ENCODE measurements around the gene SRXN1.

SRXN1 gene

DNA sequence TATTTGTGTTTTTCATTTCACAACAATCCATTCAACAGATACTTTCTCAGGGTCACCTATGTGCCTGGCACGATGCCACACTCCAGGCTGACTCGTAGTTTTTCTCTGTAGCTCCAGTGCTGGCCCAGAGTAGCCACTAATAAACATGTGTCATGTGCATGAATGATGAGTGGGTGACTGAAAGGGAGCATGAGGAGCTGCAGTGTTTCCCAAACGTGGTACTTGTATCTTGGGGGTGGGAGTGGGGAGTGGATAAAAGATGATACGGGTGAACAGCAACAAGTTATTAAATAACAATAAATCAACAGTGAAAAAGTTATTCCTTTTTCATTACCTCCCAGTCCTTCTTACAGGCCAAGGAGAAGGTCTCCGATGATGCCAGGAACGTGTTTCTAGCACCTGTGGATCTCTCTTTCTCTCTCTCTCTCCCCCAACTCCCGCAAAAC lies 17.1 kb downstream of the SRXN1 start:
- no peak for DNase-seq (ENCODE audit: low read depth in 2 of 2)

DNA sequence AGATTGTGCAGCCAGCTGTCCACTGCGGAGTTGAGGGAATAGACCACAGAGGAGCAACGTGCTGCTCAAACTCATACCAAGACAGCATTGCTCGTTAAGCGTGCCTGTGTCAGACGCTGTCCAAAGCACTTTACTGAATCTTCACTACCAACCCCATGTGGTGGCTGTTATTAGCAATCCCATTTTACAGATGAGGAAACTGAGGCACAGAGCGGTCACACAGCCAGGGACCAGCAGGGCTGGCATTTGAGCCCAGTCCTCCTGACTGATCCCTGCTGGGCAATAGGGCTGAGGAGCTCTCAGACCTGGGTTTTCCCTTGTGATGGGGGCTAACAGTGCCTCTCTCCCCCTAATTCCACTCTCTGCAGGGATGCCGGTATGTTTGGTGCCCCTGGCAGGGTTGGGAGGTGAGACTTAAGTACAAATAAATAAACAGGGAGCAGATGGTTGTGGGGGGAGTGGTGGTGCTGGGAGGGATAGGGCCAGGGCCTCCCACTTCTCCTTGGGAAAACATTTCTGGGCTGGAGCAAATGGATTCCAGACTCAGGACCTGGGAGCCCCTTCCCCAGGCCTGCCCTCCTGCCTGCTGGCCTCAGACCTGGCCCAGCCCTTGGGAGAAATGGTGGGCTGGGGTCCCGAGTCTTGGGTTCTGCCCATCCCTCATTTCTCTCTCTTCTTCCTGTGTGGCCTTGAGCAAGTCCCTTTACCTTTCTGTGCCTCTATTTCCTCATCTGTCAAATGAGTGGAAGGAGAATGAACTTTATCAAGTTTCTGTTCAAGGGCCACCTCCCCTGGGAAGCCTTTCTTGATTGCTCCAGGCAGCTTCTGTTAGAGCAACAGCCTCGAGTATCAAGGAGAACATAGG lies 17.7 kb downstream of the SRXN1 start:
- DNase-seq (ENCODE audit: low read depth in 2 of 2) = no peak

DNA sequence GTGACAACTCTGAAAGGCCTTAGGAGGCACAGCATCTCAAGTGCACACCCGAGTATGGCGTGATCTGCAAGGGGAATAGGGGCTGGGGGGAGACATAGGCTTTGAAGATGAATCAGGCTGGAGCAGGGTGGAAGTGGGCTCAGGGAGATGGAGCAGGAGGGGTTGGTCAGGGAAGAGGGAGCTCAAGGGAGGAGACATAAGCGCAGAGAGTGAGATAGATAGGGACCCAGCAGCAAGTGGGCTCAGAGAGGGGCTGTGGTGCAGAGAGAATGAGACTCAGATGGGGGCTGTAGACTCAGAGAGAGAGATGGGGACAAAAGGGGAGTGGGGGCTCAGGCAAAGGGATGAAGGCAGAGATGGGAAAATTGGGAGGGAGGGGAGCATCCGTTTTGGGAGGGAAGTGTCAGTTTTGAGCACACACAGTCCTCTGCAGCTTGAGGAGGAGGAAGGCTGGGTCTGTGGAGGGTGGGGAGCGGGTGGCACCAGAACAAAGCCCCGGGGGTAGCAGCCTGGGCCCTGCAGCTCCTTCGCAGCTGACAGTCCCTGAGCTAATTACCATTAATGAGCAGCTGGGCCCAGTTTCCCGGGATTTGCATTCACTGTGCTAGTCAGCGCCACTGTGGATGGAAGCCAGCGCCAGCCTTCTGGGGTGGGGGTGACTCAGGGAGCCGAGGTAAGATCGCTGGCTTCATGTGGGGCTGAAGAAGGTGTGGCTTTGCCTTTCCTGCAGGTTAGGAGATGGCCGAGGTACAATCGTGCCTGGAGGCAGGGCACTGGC lies 18.7 kb downstream of the SRXN1 start:
- DNase-seq (ENCODE audit: low read depth in 2 of 2) = no peak

DNA sequence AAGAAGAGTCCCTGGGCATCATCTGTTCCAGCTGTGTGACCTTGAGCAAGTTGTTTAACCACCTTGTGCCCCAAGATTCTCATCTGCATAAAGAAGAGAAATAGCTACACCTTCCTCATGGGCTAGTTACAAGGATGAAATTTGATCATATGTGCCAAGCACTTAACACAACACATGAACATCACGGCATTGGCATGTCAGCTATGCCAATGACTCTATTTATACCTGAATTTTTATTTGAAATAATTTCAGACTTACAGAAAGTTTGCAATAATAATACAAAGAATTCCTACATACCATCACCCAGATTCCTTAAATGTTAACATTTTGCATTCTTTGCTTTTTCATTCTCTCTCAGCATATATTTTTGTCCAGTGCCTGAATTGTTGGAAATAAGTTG lies 21.9 kb downstream of the SRXN1 start:
- no peak for DNase-seq (ENCODE audit: low read depth in 2 of 2)

DNA sequence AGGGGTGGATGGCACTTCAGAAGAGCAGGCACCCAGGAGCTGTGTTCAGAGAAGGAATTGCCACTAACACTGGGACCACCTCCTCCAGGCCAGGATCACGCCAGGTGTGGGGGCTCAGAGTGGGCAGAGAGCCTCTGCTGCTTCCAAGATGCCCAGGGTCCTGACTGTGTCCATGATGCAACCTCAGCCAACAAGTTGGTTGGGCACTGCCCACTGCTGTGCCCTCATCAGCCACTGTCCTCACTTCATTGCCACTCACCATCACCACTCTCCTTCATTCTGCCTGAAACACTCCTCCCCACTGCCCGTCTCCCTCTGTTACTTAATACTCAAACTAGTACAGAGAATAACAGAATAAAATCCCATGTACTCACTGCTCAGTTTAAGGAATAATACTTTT lies 26.4 kb downstream of the SRXN1 start:
- DNase-seq (ENCODE audit: low read depth in 2 of 2) = no peak

DNA sequence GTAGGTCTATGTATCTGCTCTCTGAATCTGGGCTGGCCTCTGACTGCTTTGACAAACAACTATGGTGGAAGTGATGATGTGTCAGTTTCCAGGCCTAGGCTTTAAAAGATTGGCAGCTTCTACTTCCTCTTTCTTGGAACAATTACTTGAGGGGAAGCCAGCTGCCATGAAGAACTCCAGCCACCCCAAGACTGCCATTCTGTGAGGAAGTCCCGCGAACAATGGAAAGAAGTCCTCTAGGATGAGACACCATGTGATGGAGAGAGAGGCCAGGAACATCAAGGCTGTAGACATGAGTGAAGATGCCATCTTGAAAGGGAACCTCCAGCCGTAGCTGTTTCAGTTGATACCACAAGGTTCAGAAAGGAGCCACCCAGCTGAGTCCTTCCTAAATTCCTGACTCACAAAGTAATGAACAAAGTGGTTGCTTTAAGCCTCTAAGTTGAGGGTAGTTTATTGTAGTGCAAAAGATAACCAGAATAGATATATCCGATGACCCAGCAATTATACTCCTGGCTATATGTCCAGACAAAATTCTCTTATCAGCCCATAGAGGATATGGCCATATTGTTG lies 27.6 kb downstream of the SRXN1 start:
- no peak for DNase-seq (ENCODE audit: low read depth in 2 of 2)

DNA sequence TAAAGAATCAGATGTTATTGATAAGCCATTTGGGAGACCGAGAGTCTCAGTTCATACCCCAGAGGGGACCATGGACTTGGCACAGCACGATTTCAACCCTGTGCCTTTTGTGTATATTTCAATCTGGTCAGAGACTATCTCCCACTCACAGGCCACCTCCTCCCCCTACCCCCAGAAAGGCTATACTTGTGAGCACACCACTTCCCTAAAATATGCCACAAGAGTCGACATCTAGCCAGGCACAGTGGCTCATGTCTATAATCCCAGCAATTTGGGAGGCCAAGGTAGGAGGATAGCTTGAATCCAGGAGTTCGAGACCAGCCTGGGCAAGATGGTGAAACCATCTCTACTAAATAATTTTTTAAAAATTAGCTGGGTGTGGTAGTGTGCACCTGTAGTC lies 29.3 kb downstream of the SRXN1 start:
- DNase-seq (ENCODE audit: low read depth in 2 of 2) = no peak

DNA sequence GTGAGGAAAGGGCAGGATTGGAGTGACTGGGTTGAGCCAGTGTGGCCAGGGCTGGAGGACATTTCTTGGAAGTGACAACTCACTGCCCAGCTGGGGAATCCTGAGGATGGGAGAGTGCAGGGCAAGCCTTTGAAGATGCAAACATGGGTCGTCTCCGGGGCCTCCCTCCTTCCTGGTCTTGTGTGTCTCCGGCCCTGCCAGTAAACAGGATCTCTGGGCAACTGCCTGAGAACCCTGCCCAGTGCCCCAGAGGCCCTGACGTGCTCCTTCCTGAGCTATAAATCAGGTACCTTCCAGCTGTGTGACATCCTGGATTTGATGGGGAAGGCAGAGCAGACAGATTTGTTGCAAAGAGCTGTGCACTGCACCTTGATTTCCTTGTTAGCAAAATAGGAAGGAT lies 30.0 kb downstream of the SRXN1 start:
- DNase-seq (ENCODE audit: low read depth in 2 of 2) = no peak

DNA sequence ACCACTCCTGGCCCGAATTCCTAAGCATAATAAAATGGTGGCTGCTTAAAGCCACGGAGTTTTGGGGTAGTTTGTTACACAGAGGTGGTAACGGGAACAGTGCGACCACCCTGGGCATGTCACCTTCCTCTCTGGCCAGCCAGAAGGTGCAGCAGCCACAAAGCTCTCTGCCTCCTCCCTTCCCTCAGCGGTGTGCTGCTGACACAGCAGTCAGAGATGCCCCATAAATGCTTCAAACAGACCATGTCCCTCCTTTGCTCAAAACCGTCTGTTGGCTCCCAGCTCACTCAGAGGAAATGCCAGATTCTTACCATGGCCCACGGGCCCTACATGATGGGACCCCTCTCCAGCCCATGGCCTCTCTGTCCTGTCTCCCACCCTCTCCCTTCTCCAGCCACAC lies 30.8 kb downstream of the SRXN1 start:
- no peak for DNase-seq (ENCODE audit: low read depth in 2 of 2)

DNA sequence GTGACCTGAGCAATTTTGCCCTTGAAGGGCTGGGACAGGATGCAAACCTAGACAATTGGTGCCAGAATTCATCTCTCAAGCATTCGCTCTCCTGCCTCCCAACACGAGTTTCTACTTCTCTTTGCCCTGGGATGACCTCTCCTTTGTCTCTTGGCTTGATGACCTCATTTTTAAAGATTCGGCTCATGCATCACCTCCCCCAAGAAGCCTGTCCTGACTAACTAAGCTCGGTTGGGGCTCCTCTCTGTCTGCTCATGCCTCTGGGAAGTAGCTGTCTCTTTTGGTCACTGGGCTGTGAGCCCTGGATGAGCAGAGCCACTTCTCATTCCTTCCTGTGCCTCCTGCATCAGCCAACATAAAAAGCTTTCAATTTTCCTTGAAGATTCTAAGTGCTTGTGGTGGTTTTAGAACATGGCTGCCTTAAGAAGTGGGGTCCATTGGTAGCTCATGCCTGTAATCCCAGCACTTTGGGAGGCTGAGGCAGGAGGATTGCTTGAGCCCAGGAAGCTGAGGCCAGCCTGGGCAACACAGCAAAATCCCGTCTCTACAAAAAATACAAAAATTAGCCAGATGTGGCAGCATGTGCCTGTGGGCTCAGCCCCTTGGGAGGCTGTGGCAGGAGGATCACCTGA lies 31.8 kb downstream of the SRXN1 start:
- no peak for DNase-seq (ENCODE audit: low read depth in 2 of 2)

DNA sequence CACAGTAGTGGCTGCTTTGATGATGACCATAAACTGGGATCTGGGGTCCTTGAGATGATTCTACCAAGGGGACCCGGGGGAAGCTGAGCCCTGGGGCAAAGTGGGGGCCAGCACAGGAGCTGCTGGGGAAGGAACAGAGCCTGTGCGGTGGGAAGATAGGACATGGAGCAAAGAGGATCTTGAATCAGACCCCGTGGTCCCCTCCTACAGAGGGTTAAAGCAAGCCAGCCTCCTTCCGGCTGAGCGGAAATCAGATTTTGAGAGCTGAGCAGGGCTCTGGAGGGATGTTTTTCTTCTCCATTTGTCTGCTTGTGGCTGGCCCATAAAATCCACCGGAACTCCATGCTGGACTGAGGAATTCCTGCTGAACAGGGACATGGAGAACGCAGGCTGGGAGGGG lies 32.8 kb downstream of the SRXN1 start:
- no peak for DNase-seq (ENCODE audit: low read depth in 2 of 2)

DNA sequence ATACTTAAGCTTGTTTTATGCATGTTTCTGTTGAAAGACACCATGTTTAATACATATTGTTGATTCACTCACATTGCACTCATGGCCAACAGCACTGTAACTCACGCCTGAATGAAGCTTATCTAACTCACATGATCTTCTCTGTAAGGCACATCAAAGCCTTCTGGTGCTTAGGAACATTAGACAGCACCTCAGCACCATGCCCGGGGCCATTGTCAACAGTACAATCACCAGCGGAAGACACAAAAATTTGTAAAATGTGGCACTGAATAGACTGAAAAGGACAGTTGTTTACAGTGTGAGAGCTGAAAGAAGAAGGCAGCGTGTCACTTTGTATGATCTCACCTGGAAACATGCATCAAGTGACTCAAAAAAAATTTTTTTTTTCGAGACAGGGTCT lies 34.0 kb downstream of the SRXN1 start:
- no peak for DNase-seq (ENCODE audit: low read depth in 2 of 2)

DNA sequence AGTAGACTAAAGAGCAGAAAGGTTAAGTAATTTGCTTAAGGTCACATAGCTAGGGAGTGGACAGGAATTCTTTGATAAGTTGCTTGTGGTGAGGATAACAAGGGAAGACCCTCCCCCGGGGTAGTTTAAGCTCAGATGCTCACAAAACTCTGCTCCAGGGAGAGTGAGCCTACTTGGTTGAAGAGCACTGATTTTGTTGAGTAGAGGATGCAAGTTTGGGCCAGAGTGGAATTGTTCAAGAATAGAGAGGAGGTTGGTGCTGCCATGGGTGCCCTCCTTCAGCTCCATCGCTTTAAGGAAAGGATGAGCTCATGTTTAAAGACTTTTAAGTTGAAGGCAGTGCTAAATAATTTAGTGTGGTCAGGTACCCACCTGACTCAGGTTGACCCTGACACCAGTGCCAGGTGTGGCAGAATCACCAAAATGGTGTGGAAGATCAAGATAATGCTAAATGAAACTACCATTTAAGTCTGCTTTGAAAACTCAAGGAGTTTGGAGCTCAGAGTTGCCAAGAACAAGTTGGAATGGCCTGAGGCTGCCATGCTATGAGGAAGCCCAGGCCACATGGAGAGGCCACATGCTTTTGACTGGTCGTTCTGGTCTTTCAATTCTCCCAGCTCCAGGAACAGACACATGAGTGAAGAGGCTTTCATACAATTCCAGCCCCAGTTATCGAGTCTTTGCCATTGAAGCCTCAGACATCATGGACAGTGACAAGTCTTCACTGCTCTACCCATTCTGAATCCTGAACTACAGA lies 34.9 kb downstream of the SRXN1 start:
- DNase-seq (ENCODE audit: low read depth in 2 of 2) = no peak

DNA sequence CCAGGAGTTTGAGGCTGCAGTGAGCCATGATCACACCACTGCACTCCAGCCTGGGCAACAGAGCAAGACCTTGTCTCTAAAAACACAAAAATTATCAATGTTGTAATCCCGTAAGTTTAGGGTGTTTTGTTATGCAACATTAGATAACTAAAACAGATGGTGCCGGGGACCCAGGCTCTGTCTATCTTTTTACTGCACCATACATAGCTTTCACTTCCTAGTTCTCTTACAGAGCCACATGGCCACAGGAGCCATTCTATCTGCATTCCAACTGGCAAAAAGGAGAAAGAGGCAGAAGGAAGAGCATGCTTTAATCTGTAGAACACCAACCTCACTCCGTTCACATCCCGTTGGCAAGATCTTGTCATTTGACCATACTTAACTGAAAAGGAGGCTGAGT lies 37.5 kb downstream of the SRXN1 start:
- no peak for DNase-seq (ENCODE audit: low read depth in 2 of 2)

DNA sequence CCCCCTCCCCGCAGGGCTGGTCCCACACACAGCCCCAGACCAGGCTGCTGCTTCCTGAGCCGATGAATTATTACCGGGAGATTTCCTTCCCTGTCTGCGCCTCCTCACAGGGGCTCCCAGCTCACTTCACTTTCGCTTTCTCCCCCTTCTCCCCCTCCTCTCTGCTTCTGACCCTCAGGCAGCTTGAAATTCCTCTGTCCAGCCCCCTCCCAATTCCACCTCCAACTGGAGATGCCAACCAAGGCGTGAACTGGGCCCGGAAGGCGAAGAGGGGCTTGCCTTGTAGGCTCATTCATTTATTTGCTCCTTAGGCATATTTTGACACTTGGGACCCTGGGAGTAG lies 41.2 kb downstream of the SRXN1 start:
- no peak for DNase-seq (ENCODE audit: low read depth in 2 of 2)

DNA sequence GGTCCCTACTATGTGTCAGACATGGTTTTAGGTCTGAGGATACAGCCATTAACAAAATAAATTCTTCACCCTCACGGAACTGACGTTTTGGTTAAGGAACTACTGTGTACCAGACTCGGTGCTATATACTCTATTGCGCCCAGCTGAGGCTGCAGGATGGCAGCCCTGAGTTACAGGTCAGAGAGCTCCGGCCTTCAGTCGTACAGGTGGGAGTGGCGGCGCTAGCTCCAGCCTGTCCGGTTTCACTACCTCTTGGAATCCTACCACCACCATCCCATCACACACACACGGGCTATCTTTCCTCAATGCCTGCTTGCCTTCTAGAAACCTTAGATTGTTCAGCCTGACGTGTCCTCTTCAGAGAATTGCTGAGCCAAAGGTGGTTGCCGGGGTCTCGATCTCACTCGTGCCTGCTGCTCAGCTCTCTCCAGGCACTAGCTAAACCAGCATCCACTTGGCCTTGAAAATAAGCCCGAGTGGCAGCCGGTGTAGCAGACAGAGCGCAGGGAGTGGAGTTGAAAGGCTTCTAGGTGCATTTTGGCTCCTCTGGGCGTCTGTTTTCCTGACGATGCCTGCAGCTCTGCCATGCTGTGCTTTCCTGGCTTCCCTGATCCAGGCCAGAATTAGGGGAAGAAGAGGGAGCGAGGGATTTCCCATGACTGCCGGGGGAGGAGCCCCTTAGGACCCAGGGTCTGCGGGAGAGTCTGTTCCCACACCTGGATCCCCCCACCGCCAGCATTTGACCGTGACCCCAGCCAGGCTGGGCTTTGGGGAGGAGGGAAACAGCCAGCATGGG lies 41.8 kb downstream of the SRXN1 start:
- DNase-seq (ENCODE audit: low read depth in 2 of 2) = no peak

DNA sequence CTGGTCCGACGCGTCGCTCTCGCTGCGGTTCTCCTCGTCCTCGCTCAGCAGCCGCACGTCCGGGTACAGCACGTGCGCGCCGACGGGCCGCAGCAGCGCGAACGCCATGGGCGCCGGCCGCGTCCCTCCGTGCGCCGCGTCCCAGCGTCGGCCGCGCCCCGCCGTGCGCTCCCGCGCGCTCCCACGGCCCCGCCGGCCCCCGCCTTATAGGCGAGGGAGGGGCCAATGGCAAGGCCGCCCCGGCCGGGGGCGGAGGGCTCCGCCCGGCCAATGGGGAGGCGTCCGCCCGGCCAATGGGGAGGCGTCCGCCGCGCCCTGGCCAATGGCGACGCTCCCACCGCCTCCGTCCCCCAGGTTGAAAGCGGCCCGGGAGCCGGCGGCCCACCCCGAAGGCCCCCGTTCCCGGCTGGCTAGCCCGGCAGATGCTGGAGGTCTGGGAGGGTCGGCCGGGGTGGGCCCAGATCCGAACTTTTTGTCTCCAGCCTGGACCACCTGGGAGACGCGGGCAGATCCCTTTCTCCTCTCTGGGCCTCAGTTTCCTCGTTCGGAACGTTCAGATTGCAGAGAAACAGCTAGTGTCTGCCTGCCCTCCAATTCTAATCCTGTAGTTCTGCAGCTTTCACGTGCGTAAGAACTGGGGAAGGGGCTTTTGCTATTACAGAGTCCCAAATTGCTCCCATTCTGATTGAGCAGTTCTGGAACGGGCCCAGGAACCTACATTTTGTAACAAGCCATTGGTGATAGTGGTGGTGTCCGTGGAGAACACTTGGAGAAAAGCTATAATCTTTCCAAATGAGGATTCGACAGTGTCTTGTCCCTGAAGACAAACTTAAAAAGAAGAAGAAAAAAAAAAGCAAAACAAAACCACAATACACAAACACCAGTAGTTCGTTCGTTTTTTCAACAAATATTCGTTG lies 42.6 kb downstream of the SRXN1 start, which contains the start of gene TCF15:
Gene TCF15, minus strand, starts transcription at position 180 of the 917 bp plus-strand sequence. Its CDS starts 72 bp downstream, at position 108.
- DNase-seq (ENCODE audit: low read depth in 2 of 2) = peak in 1 of 2 donors; percentile 25

DNA sequence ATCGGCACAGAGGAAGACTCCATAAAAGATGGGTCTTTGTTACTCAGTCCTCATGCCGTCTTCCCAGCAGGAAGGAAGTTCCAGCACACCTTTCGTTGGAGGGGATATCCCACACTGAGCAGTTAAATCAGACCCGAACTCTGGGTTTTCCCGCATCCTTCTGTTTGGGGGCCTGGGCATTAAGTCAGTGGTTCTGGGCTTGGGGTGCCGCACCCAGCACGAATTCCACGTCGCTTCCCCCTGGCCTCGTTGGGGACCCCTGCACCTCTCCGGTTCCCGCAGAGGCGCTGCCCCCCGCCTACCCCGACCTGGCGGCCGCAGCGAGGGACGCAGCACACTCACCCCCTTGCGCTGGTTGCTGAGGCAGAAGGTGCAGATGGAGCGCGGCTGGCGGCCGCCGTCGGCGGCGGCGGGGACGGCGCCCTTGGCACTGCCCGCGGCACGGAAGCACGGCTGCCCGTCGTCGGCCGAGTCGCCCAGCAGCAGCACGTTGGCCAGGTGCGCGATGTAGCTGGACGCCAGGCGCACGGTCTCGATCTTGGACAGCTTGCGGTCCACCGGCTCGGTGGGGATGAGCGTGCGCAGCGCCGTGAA lies 43.5 kb downstream of the SRXN1 start:
- no peak for DNase-seq (ENCODE audit: low read depth in 2 of 2)

DNA sequence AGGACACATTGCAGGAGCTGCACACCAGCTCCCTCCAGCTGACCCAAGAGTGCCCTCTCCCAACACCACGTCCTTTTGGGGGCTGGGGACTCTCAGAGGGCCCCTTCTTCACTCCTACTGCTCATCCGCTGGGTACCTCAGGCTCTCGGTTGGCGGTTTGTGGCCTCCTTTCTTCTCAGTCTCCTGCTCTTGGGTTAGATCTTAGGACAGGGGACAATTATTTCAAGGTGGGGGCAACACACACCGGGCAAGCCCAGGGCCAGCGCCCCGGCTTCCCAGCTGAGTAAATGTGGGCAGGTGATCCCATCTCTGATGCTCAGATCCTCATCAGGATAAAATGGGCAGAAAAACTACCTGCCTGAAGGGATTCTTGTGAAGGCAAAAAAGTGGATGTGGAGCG lies 44.0 kb downstream of the SRXN1 start:
- DNase-seq (ENCODE audit: low read depth in 2 of 2) = no peak

Measured in stimulated activated CD8-positive, alpha-beta memory T cell treated with anti-CD3 and anti-CD28 coated beads, Interleukin-15, amount 100 ng/mL, for 48 hours (primary cell).